Middle frontal gyrus (tissue), 1 donor: ENCODE measurements around the gene IFNE.
"Not testable (repeated sequence)": the region's sequence is repeated elsewhere in the genome, so short reads cannot be mapped to it uniquely, and the experiment has no call there.

Source experiments
- DNase-seq: peaks from one replicate; pipeline ENCODE4 v3.0.0-alpha.2; 2015; ENCODE audit warnings: low spot score; ENCODE audit errors: extremely low spot score

Gene IFNE

GRCh38 chr9:21499912-21500311, 17.8 kb upstream of the IFNE start:
- DNase-seq, result no peak

- DNase-seq, result no peak
Measured at GRCh38 chr9:21491756-21492155, 9.6 kb upstream of the IFNE start.

- no peak for DNase-seq
Measured at GRCh38 chr9:21481470-21482056, 550 bp downstream of the IFNE start.

- DNase-seq, result no peak
Measured at GRCh38 chr9:21479152-21479702, 2.9 kb downstream of the IFNE start.

GRCh38 chr9:21477466-21477865, 4.6 kb downstream of the IFNE start:
- DNase-seq, result no peak

- no peak for DNase-seq
Measured at GRCh38 chr9:21473236-21473635, 8.9 kb downstream of the IFNE start.

- DNase-seq, result no peak
Measured at GRCh38 chr9:21470126-21470525, 12.0 kb downstream of the IFNE start.

- DNase-seq, result no peak
Measured at GRCh38 chr9:21465859-21466518, 16.1 kb downstream of the IFNE start.

GRCh38 chr9:21465138-21465537, 17.0 kb downstream of the IFNE start:
- no peak for DNase-seq

GRCh38 chr9:21461377-21461776, 20.7 kb downstream of the IFNE start:
- DNase-seq, result no peak

GRCh38 chr9:21455320-21455719, 26.8 kb downstream of the IFNE start:
- DNase-seq, result no peak

GRCh38 chr9:21454149-21454548, 28.0 kb downstream of the IFNE start:
- no peak for DNase-seq

- DNase-seq, result no peak
Measured at GRCh38 chr9:21452681-21453080, 29.4 kb downstream of the IFNE start.

GRCh38 chr9:21450733-21451394, 31.2 kb downstream of the IFNE start:
- no peak for DNase-seq

- not testable (repeated sequence) for DNase-seq
Measured at GRCh38 chr9:21449312-21449711, 32.8 kb downstream of the IFNE start.

- no peak for DNase-seq
Measured at GRCh38 chr9:21443849-21444625, 38.1 kb downstream of the IFNE start.

GRCh38 chr9:21440139-21440538, 42.0 kb downstream of the IFNE start, which contains the start of gene IFNA1:
TSS of gene IFNA1 (plus strand) at chr9:21440439. CDS start at chr9:21440508, 69 bp downstream.
- DNase-seq, result no peak

GRCh38 chr9:21435015-21435383, 47.1 kb downstream of the IFNE start:
- DNase-seq, result not testable (repeated sequence)

- peak; percentile 38 for DNase-seq
Measured at GRCh38 chr9:21434202-21435014, 47.7 kb downstream of the IFNE start.

GRCh38 chr9:21432672-21433425, 49.3 kb downstream of the IFNE start:
- DNase-seq, result no peak
